Parietal lobe (tissue), 1 donor: ENCODE measurements around the gene PDE6H. TPM values are rescaled to one million over a fixed set of nuclear protein-coding genes. Genes with fewer than 3 reads are reported as not detected.

Experiments used
- total RNA-seq: library from RNA; depleted of rRNA; stranded (reverse); fragments of >200 nt; gene quantifications from one replicate; pipeline ENCODE4 v1.2.3, GENCODE V29; 2014

The PDE6H gene
- not detected for total RNA-seq

DNA sequence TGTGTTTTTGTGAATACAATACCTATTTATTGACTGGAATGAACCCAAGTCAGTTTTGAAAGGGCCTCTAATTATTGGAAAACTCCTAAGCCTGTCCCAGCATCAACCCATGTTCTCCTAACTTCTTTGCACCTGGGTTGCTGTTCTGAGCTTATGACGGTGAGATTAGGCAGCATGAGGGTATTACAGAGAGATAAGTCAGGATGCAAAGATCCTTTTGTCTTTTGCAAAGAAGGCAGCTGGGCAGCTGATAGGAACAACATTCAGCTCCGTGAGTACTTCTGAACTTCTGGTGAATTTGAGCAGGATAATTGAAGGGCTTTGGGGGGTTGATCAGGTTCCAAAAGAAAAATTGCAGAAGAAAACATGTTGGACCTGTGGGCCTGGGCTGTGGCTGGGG is at the start of gene PDE6H:
Gene PDE6H, plus strand, starts transcription at position 227 of the 400 bp plus-strand sequence. CDS start 4,971 bp downstream, outside the sequence.

DNA sequence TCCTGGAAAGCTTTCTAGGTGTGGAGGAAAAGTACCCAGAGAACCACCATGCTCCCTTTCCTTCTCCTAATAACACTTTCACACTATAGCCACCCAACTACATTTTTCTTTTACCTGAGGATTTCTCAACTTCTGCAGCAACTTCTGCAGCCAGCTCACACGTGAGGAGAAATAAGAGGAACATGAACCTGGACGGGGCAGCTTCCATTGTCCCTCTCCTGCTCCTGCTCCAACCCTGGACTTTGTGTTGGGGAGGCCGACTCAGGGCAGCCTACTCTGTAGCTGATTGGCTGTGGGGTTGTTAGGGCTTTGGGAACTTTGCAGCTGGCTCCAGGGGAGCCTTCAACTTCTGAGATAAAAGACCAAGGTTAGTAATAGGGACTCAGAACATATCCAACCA is 34.5 kb upstream of the PDE6H start, which contains the start of gene ERP27:
Gene ERP27, minus strand, starts transcription at position 237 of the 400 bp plus-strand sequence. Its CDS starts 29 bp downstream, at position 208.

DNA sequence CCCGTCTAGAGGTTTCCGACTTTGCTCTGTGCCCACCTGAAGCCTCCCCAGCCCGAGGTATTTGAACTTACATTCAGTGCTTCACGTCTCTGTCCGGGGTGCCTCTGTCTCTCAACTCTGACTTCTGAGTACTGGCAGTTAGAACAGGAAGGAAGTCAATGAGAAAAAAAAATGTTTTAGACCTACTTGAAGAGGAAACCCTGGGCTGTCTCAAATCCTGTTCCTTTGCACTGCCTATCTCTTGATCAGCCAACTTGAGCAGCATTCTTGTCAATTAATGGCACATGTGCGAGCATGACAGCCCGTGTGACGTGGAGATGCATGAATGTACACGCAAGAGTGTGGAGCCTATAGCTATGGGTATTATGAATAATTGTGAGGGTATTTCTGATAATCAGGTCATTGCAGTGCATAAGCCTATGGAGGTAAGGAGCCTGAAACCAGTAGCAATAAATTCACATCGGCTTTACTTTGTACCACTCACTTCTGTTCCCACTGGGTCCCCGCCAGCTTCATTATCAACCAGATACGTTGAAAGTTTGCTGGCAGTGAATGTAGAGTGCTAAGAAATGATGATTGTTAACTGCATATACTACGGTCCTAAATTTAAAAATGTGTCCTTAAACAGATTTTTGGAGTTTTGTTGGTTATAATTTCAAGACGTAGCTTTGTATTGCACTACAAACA is 11.2 kb upstream of the PDE6H start, which contains the start of gene ARHGDIB:
Gene ARHGDIB, minus strand, starts transcription at position 136 of the 687 bp plus-strand sequence. CDS start 10,889 bp downstream, outside the sequence.

Other genes with a start within 250 kb of the PDE6H start
- 25.4 TPM for gene WBP11, start 169.6 kb upstream of the PDE6H start, total RNA-seq
- 1.3 TPM for gene C12orf60, start 169.4 kb upstream of the PDE6H start, total RNA-seq
- not detected for gene SMCO3, start 158.9 kb upstream of the PDE6H start, total RNA-seq
- not detected for gene ART4, start 129.5 kb upstream of the PDE6H start, total RNA-seq
- 1.6 TPM for gene MGP, start 87.2 kb upstream of the PDE6H start, total RNA-seq
- not detected for gene ERP27, start 34.5 kb upstream of the PDE6H start, total RNA-seq
- gene ARHGDIB, start 11.4 kb upstream of the PDE6H start, total RNA-seq: 14.7 TPM
- gene RERG, start 248.4 kb downstream of the PDE6H start, total RNA-seq: 3.1 TPM